Neutrophil (primary cell): ENCODE measurements around the gene PIGZ.

Experiments used
- H3K27ac ChIP-seq: fragments of 200-600 bp; sonication (generic); 2 replicates; pipeline ENCODE4 v1.5.1; 2016; ENCODE audit warnings: mild to moderate bottlenecking, moderate library complexity
- H3K27me3 ChIP-seq: fragments of 200-600 bp; sonication (generic); 2 replicates; pipeline ENCODE4 v1.6.0; 2016; ENCODE audit warnings: mild to moderate bottlenecking
- H3K36me3 ChIP-seq: fragments of 200-600 bp; sonication (generic); 2 replicates; pipeline ENCODE4 v1.5.1; 2017
- H3K4me1 ChIP-seq, 2 experiments: fragments of 200-600 bp in 1 of 2; sonication (generic) in 1 of 2; 1 replicate in 1 of 2; 2 replicates in 1 of 2; pipeline versions ENCODE4 v1.5.1 to v1.6.1; 2013 to 2016; ENCODE audit warnings: low read depth in 1 of 2, low read length in 1 of 2, mild to moderate bottlenecking in 1 of 2, moderate library complexity in 1 of 2; ENCODE audit not compliant: control insufficient read depth in 1 of 2, insufficient read depth in 1 of 2
- H3K4me3 ChIP-seq, 2 experiments: fragments of 200-600 bp in 1 of 2; sonication (generic) in 1 of 2; 1 replicate in 1 of 2; 2 replicates in 1 of 2; pipeline ENCODE4 v1.5.1; 2013 to 2016; ENCODE audit warnings: low read depth in 1 of 2, low read length in 1 of 2, mild to moderate bottlenecking in 1 of 2, moderate library complexity in 1 of 2
- H3K9me3 ChIP-seq: fragments of 200-600 bp; sonication (generic); 2 replicates; pipeline ENCODE4 v1.5.1; 2016
- CTCF ChIP-seq: fragments of 200-600 bp; sonication (generic); IDR thresholded peaks from 2 replicates; pipeline ENCODE4 v1.5.1; 2016; ENCODE audit warnings: antibody characterized with exemption

The PIGZ gene

GRCh38 chr3:196995027-196995426 is 26.4 kb upstream of the PIGZ start:
- TF ChIP-seq CTCF = no peak
- Histone ChIP-seq H3K36me3 (no peaks in the 10 kb centered on the region), H3K9me3 (no peaks in the 10 kb centered on the region), H3K27me3 (no peaks in the 10 kb centered on the region), H3K4me1 (no peaks in the 10 kb centered on the region), H3K4me3 (no peak overlapping the region), H3K27ac (no peak overlapping the region)

- TF ChIP-seq CTCF = no peak
- H3K27me3 ChIP-seq = no peaks in the 10 kb centered on the region
- H3K9me3 ChIP-seq = no peaks in the 10 kb centered on the region
- no peak overlapping the region for H3K4me3 ChIP-seq
- no peaks in the 10 kb centered on the region for H3K36me3 ChIP-seq
- no peaks in the 10 kb centered on the region for H3K4me1 ChIP-seq
- H3K27ac ChIP-seq = no peak overlapping the region
Measured at GRCh38 chr3:196994056-196994455, 25.4 kb upstream of the PIGZ start.

GRCh38 chr3:196992461-196993065 is 23.9 kb upstream of the PIGZ start:
- no peak overlapping the region for H3K27ac ChIP-seq
- H3K9me3 ChIP-seq = no peaks in the 10 kb centered on the region
- H3K27me3 ChIP-seq = no peaks in the 10 kb centered on the region
- no peak overlapping the region for H3K4me3 ChIP-seq
- H3K4me1 ChIP-seq = no peaks in the 10 kb centered on the region
- no peaks in the 10 kb centered on the region for H3K36me3 ChIP-seq
- no peak for TF ChIP-seq CTCF

- H3K9me3 ChIP-seq = no peaks in the 10 kb centered on the region
- no peak overlapping the region for H3K27ac ChIP-seq
- H3K4me1 ChIP-seq = no peaks in the 10 kb centered on the region
- no peaks in the 10 kb centered on the region for H3K36me3 ChIP-seq
- H3K4me3 ChIP-seq = no peak overlapping the region
- no peaks in the 10 kb centered on the region for H3K27me3 ChIP-seq
- no peak for TF ChIP-seq CTCF
Measured at GRCh38 chr3:196991581-196992460, 23.2 kb upstream of the PIGZ start.

- Histone ChIP-seq H3K4me3 (no peak overlapping the region), H3K4me1 (no peaks in the 10 kb centered on the region), H3K27ac (no peak overlapping the region), H3K36me3 (no peaks in the 10 kb centered on the region), H3K27me3 (peaks cover under 1% of the 10 kb centered on the region), H3K9me3 (no peaks in the 10 kb centered on the region)
- no peak for TF ChIP-seq CTCF
Measured at GRCh38 chr3:196990601-196991007, 22.0 kb upstream of the PIGZ start.
